Endometrial microvascular endothelial cells (primary cell): Measurements from ENCODE around the gene ELMOD3. TPM values are rescaled to one million over a fixed set of nuclear protein-coding genes. Genes with fewer than 3 reads are reported as not detected.
"Not testable (repeated sequence)": the region's sequence is repeated elsewhere in the genome, so short reads cannot be mapped to it uniquely, and the experiment has no call there.

Source experiments
- in situ Hi-C: cut with HindIII; loops from 2 replicates; pipeline ENCODE4 v1.10.0; 2017; ENCODE audit warnings: low sequenced_read_pairs, low pct_unique_long_range_greater_than_20kb; ENCODE audit errors: inconsistent ontology term
- total RNA-seq: library from RNA; depleted of rRNA; stranded (reverse); fragments of >200 nt; gene quantifications from one replicate; pipeline ENCODE4 v1.2.3, GENCODE V29; 2015; ENCODE audit errors: inconsistent ontology term

Gene ELMOD3
- 17.1 TPM for total RNA-seq

DNA sequence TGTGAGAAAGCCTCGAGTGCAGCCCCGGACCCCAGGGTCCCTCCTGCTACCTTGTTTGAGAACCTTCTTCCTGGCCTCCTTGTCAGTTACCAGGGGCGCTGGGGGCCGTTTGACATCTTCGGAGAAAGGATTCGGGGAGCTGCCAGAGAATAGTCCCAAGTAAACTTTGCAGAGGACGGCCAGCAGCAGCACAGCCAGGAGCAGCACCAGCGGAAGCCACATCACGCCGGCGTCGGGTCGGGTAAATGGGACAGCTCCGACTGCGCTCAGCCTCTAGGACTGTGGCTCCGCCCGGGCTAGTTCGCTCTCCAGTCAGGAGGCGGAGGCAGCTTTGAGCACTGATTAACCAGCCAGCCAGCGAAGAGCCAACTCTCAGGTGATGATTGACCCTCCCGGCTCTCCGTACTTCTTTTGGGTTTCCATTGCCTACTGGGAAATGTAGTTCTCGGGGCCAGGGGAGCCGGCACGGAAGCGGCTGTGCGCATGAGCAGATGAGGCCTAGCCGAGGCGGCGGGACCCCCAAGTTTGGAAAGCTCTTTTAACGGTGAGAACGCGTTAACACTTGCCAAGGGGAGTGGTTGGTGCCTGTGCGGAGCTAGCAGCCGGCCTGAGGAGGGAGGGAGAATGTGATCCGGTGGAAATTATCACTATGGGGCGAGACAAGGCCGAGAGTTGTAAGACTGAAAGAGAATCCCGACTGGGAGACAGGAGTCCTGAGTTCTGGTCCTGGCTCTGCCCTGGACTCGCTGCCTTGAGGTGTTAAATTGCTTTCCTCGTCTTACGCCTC is at the start of gene ELMOD3, which contains the start of gene RETSAT:
Gene ELMOD3, plus strand, starts transcription at position 484 of the 787 bp plus-strand sequence. CDS start 2,430 bp downstream, outside the sequence.
Gene RETSAT, minus strand, starts transcription at position 243 of the 787 bp plus-strand sequence. Its CDS starts 21 bp downstream, at position 222.
- in situ Hi-C loops = no loop called here

DNA sequence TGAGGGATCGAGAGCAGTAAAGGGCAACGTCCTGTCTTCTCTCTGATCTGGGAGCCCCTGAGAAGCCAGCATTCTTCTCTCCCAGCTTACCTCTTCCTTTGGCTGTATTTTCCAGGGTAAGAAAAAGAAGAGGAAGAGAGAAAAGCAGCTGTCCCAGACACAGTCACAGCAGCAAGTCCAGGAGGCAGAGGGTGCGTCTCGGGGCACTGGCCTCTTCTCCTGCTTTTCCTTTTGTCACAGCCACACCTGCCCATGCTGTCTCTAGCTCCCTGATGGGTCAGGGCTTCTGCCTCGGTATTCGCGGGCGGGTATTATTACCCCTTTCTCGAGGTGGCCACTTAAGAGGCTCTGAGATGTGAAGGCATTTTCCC is 47.1 kb upstream of the ELMOD3 start:
- in situ Hi-C loops = no loop called here

DNA sequence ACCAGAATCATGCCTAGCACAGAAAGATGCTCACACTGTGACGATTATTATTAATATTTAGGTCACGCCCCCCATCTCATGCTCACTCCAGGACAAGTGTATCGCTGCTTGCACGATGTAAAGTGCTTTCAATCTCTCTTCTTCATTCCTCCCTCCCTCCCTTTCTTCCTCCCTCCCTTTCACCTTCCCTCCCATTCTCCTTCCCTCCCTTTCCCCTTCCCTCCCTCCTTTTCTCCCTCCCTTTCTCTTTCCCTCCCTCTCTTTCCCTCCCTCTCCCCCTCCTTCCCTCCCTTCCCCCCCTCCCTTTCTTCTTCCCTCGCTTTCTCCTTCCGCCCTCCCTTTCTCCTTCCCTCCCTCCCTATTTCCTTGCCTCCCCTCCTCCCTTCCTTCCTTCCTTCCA is 46.4 kb upstream of the ELMOD3 start:
- in situ Hi-C loops = no loop called here

DNA sequence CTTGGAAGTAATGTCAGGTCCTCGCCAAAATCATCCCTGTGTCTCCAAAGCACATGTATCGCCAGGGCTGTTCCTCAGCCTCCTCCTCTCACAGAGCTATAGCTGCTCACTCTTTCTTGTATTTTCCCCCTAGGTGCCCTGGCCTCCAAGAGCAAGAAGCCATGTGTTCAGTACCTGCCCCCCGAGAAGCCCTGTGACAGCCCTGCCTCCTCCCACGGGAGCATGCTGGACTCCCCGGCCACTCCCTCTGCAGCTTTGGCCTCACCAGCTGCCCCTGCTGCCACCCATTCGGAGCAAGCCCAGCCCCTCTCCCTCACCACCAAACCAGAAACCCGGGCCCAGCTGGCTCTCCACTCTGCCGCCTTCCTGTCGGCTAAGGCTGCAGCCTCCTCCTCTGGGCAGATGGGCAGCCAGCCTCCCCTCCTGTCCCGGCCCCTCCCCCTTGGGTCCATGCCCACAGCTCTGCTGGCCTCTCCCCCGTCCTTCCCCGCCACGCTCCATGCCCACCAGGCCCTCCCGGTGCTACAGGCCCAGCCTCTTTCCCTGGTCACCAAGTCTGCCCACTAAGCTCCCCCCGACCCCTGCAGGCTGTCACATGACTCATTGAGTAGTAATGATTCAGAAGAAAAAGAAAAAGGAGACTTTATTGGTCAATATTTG is 45.5 kb upstream of the ELMOD3 start:
- in situ Hi-C loops = no loop called here

DNA sequence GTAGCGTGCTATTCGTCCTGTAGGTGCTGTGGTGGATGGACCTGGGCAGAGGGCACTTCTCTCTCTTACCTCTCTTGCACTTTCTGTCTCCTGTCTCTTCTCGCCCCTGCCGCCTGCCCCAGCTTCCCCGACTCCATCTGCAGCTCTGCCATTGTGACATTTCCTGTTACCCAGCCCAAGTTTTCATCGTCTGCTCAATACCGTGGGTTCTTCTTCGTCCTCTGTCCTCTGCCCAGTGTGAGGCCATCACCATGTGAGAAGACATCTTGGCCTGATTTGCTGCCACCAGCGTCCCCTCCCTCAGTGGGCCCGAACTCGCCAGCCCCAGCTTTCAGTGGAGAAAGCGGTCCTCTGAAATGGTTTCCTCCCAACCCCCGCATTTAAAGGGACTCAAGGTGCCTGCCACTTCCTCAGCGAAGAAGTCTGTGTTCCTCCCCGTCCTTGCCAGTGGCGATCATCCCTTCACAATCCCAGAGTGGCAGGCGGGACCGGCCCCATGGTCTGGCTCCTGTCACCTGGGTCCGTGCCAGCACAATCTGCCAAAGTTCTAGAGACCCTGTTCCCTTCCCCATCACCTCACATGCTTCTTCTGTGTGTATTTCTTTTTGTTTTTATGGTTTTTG is 44.8 kb upstream of the ELMOD3 start:
- in situ Hi-C loops = no loop called here

DNA sequence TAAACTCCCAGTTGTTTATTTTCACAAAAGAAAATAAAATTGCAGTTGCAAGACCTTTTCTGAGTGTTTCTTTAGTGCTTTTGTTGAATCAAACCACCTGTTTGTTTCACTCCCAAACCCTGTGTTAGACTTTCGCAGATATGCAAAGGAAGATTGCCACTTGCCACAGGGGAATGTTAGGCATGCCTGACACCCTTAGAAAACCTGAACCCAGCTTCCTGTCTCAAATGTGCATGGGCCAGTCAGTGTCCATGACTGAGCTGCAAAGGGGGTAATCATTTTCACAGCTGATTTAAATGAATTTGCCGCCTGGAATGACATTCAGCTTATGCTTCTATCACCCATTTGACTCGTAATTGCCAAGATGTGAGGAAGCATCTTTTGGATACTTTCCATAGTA is 44.2 kb upstream of the ELMOD3 start:
- in situ Hi-C loops = no loop called here

DNA sequence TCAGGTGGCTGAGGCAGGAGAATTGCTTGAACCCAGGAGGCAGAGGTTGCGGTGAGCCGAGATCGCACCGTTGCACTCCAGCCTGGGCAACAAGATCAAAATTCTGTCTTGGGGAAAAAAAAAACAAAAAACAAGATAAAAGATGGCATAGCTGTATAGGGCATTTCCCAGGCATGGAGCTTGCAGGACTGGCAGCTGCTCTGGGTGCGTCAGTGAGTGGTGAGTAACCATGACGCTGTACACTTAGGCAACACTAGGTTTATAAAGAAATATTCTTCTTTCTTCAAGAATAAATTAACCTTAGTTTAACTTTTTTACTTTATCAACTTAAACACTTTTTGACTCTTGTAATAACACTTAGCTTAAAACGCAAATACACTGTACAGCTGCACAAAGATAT is 42.2 kb upstream of the ELMOD3 start:
- in situ Hi-C loops = no loop called here

DNA sequence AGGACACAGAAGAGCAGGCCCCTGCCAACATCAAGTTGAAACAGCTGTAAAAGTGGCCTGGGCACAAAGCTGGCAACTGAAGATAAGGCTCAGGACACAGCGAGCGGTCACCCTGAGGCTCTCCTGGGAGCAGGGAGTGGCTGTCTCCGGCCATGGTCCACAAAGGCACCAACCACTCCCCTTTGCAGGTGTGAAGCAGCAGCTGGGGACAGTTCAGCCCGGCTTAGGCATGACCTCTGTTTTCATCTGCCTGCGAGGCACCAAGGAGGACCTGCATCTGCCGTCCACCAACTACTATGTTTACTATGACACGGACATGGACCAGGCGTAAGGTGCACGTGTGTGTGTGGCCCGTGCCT is 39.7 kb upstream of the ELMOD3 start:
- in situ Hi-C loops = no loop called here

DNA sequence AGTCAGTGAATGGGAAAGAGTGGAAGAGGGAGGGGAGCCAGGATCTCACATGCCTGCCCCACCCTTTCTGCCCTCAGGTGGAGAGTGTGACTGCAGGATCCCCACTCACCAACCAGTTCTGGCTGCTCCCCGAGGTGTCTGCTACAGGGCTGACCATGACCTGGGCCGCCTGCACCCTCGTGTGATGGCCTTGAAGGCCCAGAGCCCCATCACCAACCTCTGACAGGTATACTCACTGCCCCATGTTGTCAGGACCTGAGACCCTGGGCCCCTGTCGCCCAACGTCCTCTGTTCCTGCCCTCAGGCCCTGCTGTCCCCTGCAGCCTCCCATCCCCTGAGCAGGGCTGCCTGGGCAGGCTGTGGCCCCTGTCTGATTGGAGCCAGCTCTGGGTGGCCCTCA is 38.6 kb upstream of the ELMOD3 start:
- in situ Hi-C loops = not testable (repeated sequence)

DNA sequence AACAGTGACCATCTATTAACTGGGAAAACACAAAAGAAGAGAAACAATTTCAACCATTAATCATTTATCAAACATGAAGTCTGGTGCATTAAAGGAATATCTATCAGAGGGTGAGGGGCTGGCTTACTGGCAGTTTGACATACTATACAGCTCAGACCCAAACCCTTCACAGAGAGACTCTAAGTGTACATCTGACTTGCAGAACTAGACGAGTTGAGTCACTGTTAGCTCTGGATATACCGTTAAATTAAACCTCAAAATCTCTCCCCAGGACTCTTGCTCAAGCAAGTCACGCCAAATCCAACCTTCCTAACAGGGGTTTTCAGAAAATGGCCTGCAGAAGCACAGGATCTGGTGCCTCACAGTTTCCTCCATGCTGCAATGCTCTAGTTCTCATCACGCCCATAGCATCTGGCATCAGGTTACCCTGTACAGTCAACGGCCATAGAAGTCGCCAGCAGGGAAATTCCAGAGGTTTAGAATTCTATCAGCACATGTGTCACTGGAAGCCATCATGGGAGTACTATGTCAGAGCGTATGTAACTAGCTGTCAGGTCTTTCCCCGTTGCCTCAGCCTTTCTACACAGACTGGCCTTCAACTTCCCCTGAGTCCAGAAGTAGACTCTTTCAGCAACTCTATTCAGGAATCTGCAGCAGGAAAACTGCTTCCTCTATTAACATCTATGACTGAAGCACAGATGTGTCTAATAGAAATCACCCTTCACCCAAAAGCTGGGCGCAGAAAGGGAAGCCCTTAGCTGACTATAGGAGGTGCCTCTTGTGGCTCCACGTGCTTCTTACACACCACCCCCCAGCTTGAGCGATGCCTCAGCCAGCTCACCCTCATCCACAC is 36.1 kb upstream of the ELMOD3 start:
- in situ Hi-C loops = no loop called here

DNA sequence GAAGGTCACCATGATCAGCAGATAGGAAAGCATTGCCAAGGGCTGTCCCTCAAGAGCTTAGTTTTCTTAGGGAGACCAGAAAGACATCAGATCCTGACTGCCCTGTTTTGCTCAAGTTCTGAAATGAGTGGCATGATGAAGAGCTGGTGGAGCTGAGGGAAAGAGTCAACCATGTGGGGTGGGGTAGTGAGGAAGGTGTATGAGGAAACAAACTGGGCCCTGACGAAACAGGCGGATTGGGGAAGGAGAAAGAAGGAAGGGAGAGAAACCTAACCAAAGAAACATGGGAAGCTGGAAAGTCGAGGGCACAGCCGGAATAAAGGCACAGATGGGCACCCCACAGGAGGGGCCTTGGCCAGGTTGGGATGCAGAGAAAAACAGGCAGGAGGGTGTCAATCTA is 34.8 kb upstream of the ELMOD3 start:
- in situ Hi-C loops = no loop called here

DNA sequence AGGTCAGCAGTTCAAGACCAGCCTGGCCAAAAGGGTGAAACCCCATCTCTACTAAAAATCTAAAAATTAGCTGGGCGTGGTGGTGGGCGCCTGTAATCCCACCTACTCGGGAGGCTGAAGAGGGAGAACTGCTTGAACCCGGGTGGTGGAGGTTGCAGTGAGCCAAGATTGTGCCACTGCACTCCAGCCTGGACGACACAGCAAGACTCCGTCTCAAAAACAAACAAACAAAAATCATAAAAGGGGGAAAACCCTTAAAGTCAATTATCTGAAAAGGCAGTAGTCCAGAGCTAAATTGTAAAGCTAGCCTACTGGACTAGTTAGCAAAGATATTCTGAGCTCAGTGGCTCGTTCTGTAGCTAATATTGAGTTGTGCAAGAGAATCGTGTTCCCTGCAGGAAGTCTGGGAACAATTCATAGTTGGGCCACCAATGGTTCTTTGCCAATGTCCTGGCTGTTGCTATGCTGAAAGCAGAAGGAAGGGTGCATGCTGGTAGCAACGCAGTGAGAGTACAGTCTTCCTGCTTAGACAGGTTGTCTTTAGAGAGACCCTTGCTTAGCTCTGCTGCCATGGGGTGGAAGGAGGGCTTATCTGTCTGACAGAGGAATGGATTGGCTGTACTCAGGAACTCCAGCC is 31.1 kb upstream of the ELMOD3 start:
- in situ Hi-C loops = no loop called here

DNA sequence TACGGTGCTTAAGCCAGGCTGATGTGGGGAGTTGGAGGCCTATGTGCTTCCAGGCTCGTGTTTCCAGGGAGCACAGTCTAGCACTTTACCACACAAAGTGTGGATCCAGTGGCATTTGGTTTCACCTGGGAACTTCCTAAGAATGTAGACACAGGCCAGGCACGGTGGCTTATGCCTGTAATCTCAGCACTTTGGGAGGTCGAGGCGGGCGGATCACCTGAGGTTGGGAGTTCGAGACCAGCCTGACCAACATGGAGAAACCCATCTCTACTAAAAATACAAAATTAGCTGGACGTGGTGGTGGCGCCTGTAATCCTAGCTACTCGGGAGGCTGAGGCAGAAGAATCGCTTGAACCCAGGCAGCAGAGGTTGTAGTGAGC is 30.6 kb upstream of the ELMOD3 start:
- in situ Hi-C loops = not testable (repeated sequence)

DNA sequence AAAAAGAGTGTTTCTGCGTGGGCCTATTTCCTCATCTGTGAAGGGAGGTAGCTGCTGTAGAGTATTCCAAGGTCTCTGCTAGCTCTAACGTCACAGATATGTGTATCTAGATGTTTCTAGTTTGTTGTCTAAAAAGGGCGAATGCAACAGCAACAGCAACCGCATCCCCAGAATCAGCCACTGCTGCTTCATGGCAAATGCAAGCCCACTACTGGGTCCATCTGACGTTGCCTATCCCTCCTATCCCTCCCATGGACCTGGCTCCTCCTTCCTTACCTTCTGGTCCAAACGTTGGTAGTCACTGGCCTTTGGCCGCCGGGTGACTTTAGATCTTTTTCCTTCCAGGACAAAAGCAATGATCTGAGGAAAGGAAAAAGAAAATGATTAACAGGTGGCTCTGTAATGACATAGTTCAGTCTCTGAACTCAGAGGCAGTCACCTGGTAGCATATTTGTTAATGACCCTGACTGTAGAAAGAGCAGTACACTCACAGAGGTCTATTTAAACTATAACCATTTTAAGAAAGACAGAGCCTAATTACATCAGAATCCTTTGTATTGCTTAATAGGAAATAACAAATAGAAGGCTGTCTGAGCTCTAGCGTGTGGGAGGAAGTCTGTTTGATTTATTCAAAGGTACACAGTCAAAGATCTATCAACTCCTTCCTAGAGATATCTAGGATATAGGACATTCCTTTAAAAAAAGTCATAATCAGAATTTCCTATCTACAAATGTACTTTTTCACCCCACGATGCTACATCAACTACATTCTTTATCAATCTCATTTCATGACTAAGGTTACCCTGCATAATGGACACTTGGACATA is 29.7 kb upstream of the ELMOD3 start:
- in situ Hi-C loops = no loop called here

DNA sequence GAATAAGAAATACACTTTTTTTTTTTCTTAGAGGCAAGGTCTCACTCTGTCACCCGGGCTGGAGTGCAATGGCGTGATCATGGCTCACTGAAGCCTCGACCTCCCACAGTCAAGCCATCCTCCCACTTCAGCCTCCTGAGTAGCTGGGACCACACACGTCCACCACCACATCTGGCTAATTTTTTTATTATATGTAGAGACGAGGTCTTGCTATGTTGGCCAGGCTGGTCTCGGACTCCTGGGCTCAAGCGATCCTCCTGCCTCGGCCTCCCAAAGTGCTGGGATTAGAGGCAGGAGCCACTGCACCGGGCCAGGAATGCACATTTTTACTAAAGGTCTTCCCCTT is 29.1 kb upstream of the ELMOD3 start:
- in situ Hi-C loops = no loop called here

DNA sequence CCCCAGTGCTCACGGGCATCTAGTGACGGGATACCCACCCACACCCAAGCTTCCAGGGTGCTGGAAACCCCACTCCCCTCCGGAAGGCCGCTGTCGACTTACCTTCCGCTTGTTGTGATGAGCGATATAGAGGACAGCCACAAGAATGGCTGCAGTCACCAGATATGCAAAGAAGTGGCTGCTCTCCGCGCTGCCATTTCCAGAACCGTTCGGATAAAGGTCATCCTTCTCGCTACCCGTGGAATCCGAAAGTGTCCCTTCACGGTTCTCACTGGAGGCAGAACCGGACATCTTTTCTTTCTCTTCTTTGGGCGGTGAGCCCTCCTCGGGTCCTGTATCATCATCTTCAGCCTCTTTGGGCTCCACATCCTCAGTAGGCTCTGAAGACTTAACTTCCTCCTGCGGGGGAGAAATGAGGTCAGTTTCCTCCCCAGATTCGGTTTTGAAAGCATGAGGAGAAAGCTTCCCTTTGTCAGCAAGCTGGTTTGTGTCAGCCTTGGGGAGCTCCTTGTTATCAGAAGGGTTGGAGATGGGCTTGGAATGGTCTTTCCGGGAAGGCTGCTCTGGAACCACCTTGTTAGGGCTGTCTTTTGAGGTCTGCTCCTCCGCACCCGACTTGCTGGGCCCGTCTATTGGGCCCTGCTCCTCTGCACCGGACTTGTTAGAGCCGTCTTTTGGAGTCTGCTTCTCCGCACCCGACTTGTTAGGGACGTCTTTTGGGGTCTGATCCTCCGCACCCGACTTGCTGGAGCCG is 28.0 kb upstream of the ELMOD3 start:
- in situ Hi-C loops = no loop called here

DNA sequence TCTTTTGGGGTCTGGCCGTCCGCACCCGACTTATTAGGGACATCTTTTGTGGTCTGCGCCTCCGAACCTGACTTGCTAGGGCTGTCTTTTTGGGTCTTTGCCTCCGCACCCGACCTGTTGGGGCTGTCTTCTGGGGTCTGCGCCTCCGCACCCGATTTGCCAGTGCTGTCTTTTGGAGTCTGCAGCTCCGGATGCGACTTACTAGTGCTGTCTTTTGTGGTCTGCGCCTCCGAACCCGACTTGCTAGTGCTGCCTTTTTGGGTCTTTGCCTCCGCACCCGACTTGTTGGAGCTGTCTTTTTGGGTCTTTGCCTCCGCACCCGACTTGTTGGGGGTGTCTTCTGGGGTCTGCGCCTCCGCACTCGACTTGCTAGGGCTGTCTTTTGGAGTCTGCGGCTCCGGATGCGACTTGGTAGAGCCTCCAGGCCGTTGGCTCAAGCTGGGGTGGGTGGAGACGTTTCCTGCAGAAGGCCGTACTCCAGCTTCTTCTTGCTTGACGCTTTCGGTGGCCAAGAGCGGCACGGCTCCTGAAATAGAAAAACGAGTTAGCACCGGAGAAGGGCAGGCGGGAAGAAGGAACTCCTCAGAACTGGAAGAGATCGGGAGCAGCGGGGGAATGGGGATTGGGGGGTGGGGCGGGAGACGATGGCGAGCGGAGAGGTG is 27.3 kb upstream of the ELMOD3 start:
- in situ Hi-C loops = no loop called here
